ENCODE data around the gene DNAJB2.

Gene DNAJB2

DNA sequence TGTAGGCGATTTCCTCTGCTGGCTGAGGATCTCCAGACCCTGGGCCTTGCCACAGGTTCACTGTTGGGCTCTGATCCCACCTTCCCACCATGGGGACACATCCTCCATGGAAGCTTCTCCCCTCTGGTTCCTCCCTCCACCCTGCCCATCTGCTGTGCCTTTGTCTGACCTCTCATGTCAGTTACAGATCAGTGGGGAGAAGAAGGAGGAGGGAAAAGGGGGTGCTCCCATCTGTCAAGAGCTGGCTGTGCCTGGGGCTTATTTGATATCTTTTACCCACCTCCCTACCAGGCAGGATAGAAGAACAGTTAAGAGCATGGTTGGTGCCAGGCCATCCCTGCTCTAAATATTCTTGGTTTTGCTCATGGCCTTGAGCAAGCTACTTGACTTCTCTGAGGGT lies 12.3 kb upstream of the DNAJB2 start:
- TF ChIP-seq, protein P1, sequence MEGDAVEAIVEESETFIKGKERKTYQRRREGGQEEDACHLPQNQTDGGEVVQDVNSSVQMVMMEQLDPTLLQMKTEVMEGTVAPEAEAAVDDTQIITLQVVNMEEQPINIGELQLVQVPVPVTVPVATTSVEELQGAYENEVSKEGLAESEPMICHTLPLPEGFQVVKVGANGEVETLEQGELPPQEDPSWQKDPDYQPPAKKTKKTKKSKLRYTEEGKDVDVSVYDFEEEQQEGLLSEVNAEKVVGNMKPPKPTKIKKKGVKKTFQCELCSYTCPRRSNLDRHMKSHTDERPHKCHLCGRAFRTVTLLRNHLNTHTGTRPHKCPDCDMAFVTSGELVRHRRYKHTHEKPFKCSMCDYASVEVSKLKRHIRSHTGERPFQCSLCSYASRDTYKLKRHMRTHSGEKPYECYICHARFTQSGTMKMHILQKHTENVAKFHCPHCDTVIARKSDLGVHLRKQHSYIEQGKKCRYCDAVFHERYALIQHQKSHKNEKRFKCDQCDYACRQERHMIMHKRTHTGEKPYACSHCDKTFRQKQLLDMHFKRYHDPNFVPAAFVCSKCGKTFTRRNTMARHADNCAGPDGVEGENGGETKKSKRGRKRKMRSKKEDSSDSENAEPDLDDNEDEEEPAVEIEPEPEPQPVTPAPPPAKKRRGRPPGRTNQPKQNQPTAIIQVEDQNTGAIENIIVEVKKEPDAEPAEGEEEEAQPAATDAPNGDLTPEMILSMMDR (IDR thresholded peaks at IDR 0.05; ENCODE audit: low read depth, low read length), result no peak
- no peak for TF ChIP-seq MYC (IDR thresholded peaks at IDR 0.05; ENCODE audit: low read depth, low read length)
- TF ChIP-seq POLR2A (IDR thresholded peaks at IDR 0.05; ENCODE audit: extremely low read depth, insufficient read length), result no peak
- TF ChIP-seq, protein P2, sequence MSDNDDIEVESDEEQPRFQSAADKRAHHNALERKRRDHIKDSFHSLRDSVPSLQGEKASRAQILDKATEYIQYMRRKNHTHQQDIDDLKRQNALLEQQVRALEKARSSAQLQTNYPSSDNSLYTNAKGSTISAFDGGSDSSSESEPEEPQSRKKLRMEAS (IDR thresholded peaks at IDR 0.05; ENCODE audit: low read depth, low read length), result no peak
- H3K4me3 ChIP-seq (ENCODE audit: low read depth, low read length), result no peak overlapping the region
- no peak for DNase-seq (ENCODE audit: low read depth)

DNA sequence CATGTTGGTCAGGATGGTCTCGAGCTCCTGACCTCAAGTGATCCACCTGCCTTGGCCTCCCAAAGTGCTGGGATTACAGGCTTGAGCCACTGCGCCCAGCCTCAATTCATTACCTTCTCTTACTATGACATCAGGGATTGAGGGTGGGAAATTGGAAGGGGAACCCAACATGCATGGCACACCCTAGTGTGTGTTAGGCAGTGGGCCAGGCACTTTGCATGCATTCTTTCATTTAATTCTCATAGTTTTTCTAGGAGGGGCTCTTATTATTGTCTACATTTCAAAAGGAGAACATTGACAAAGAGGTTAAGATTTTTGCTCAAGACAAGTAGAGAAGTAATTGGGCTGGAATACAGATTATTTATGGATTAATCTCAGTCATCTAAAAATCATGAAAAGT lies 10.9 kb upstream of the DNAJB2 start:
- DNase-seq (ENCODE audit: low read depth), result no peak
- H3K4me3 ChIP-seq (ENCODE audit: low read depth, low read length), result no peak overlapping the region
- TF ChIP-seq POLR2A (IDR thresholded peaks at IDR 0.05; ENCODE audit: extremely low read depth, insufficient read length) (no peak), MYC (IDR thresholded peaks at IDR 0.05; ENCODE audit: low read depth, low read length) (no peak)
- TF ChIP-seq, protein P2 (IDR thresholded peaks at IDR 0.05; ENCODE audit: low read depth, low read length), result no peak
- TF ChIP-seq, protein P1 (IDR thresholded peaks at IDR 0.05; ENCODE audit: low read depth, low read length), result no peak

DNA sequence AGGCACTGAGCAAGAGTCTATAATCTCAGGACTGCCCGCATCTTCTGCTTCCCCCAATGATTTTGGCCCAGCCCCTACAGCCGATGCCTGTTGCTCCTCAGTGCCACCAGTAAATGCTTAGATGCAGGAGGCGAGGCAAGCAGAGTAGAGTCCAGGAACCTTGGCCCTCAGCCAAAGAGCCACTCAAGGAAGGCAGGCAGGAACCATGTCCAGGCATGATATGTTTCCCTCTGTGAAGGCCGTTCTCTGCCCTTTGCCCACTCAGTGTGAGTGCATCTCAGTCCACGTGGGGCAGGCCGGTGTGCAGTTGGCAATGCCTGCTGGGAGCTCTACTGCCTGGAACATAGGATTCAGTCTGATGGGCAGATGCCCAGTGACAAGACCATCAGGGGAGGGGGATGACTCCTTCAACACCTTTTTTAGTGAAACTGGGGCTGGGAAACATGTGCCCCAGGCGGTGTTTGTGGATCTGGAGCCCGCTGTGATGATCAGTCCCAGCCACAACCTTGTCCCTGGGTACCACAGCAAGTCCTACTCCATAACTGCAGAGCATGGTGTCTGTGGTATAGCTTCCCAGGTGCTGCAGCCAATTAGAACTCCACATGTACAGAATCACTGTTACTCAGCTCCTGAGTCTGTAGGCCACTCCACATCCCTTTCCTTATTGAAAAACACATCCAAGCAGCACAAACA lies 9.7 kb upstream of the DNAJB2 start:
- TF ChIP-seq, protein P1 (IDR thresholded peaks at IDR 0.05; ENCODE audit: low read depth, low read length), result no peak
- TF ChIP-seq POLR2A (IDR thresholded peaks at IDR 0.05; ENCODE audit: extremely low read depth, insufficient read length) (no peak), MYC (IDR thresholded peaks at IDR 0.05; ENCODE audit: low read depth, low read length) (no peak)
- TF ChIP-seq, protein P2 (IDR thresholded peaks at IDR 0.05; ENCODE audit: low read depth, low read length), result no peak
- DNase-seq (ENCODE audit: low read depth), result no peak
- H3K4me3 ChIP-seq (ENCODE audit: low read depth, low read length), result no peak overlapping the region

DNA sequence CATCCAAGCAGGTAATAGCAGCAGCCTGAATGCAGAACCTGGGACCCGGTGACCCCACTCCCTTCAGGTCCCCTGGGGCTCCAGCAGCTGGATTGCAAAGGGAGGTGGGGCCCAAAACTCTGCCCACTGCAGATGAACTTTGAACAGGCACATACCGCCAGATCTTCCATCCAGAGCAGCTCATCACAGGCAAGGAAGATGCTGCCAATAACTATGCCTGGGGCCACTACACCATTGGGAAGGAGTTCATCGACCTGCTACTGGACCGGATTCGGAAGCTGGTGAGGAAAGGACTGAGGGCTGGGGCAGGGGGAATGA lies 9.2 kb upstream of the DNAJB2 start:
- DNase-seq (ENCODE audit: low read depth), result no peak
- TF ChIP-seq, protein P2 (IDR thresholded peaks at IDR 0.05; ENCODE audit: low read depth, low read length), result no peak
- TF ChIP-seq POLR2A (IDR thresholded peaks at IDR 0.05; ENCODE audit: extremely low read depth, insufficient read length) (no peak), MYC (IDR thresholded peaks at IDR 0.05; ENCODE audit: low read depth, low read length) (no peak)
- TF ChIP-seq, protein P1 (IDR thresholded peaks at IDR 0.05; ENCODE audit: low read depth, low read length), result no peak
- H3K4me3 ChIP-seq (ENCODE audit: low read depth, low read length), result no peak overlapping the region

DNA sequence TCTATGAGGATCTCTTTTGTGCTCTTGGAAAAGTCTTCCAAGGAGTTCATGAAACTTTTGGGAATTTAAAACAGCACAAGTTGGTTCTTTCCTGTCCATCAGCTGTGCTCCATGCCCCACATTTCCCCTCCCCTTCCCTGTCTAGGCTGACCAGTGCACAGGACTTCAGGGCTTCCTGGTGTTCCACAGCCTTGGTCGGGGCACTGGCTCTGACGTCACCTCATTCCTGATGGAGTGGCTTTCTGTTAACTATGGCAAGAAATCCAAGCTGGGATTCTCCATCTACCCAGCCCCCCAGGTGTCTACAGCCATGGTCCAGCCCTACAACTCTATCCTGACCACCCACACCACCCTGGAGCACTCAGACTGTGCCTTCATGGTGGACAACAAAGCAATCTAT lies 8.1 kb upstream of the DNAJB2 start:
- no peak for TF ChIP-seq POLR2A (IDR thresholded peaks at IDR 0.05; ENCODE audit: extremely low read depth, insufficient read length)

DNA sequence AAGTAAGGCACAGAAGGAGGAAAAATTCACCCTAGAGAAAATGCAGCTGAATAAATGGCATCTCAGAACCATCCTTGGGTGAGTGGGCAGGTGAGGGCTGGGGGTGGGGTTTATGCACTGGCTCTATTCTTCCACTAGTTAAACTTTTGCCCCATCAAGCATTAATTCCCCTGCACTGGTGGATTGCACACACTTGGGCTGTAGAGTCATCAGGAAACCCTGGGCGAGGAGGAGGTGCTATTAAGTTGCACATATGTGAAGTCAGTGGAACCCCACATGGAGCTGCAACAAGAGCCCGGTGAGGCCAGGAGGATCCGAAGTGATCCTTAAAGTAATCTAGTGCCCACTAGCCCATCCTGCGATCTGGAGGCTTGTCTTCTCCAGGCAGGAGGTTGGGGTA lies 6.8 kb upstream of the DNAJB2 start:
- DNase-seq (ENCODE audit: low read depth), result no peak
- no peak overlapping the region for H3K4me3 ChIP-seq (ENCODE audit: low read depth, low read length)
- TF ChIP-seq POLR2A (IDR thresholded peaks at IDR 0.05; ENCODE audit: extremely low read depth, insufficient read length) (no peak), MYC (IDR thresholded peaks at IDR 0.05; ENCODE audit: low read depth, low read length) (no peak)
- TF ChIP-seq, protein P2 (IDR thresholded peaks at IDR 0.05; ENCODE audit: low read depth, low read length), result no peak
- TF ChIP-seq, protein P1 (IDR thresholded peaks at IDR 0.05; ENCODE audit: low read depth, low read length), result no peak

More for the DNA sequence above, 8.1 kb upstream of the DNAJB2 start:
- DNase-seq (ENCODE audit: low read depth), result no peak
- H3K4me3 ChIP-seq (ENCODE audit: low read depth, low read length), result no peak overlapping the region
